H1 (cell line): ENCODE measurements around the gene ASGR1. TPM values are rescaled to one million over a fixed set of nuclear protein-coding genes. Genes with fewer than 3 reads are reported as not detected.
A peak's percentile ranks its signal among the peaks of the same experiment; 100 is the strongest.

Experiments used
- CTCF ChIA-PET: fragments of 300-600 bp; sonication (Branson Sonifier 250); formaldehyde crosslinking; loops from one replicate; lab custom pipeline; 2021; ENCODE audit not compliant: partially characterized antibody; lab: Charles Lee
- POLR2A ChIA-PET: fragments of 300-600 bp; sonication (Branson Sonifier 250); formaldehyde crosslinking; loops from one replicate; lab custom pipeline; 2021; ENCODE audit warnings: inconsistent platforms; ENCODE audit not compliant: partially characterized antibody; lab: Charles Lee
- DNase-seq, 2 experiments: peaks; one replicate each; pipeline versions ENCODE4 v3.0.0 to v3.0.0-alpha.2; 2010 to 2022; ENCODE audit warnings: low spot score in 2 of 2, low read depth in 1 of 2, mixed read lengths in 1 of 2
- FAIRE-seq: peaks from 2 replicates; lab custom pipeline; 2011; peaks lifted over from hg19 to GRCh38; lab: Jason Lieb, UNC
- H2AFZ ChIP-seq: 2 replicates; pipeline ENCODE4 v1.8.1; 2012; ENCODE audit warnings: low read length, inconsistent platforms
- H2AK5ac ChIP-seq: 2 replicates; pipeline ENCODE4 v1.6.1; 2013; ENCODE audit warnings: low read depth, low read length
- H2BK120ac ChIP-seq: replicated peaks from 2 replicates; pipeline ENCODE3; 2013; ENCODE audit warnings: low read depth, low read length, inconsistent platforms
- H2BK12ac ChIP-seq: 2 replicates; pipeline ENCODE4 v1.6.1; 2013; ENCODE audit warnings: low read depth, low read length
- H2BK15ac ChIP-seq: 2 replicates; pipeline ENCODE4 v1.6.1; 2013; ENCODE audit warnings: low read length
- H2BK20ac ChIP-seq: 2 replicates; pipeline ENCODE4 v1.6.1; 2013; ENCODE audit warnings: low read length
- H2BK5ac ChIP-seq: 2 replicates; pipeline ENCODE4 v1.6.1; 2013; ENCODE audit warnings: low read depth, low read length
- H3K14ac ChIP-seq: 2 replicates; pipeline ENCODE4 v1.6.1; 2013; ENCODE audit warnings: inconsistent platforms; ENCODE audit not compliant: insufficient read length
- H3K18ac ChIP-seq: 2 replicates; pipeline ENCODE4 v1.6.1; 2013; ENCODE audit warnings: low read length; ENCODE audit errors: extremely low read depth
- H3K23ac ChIP-seq: 2 replicates; pipeline ENCODE4 v1.6.1; 2013; ENCODE audit warnings: inconsistent platforms; ENCODE audit not compliant: insufficient read length
- H3K23me2 ChIP-seq: 2 replicates; pipeline ENCODE4 v1.6.1; 2013; ENCODE audit warnings: low read depth, low read length
- H3K27ac ChIP-seq: 2 replicates; pipeline ENCODE4 v1.6.1; 2011; ENCODE audit warnings: low read depth, low read length, inconsistent platforms
- H3K27me3 ChIP-seq, 4 experiments: replicated peaks in 1 of 4; 1 replicate in 1 of 4; 2 replicates in 3 of 4; pipeline versions ENCODE4 v1.6.1 to v1.8.1; 2011 to 2013; ENCODE audit warnings: low read length in 3 of 4, mild to moderate bottlenecking in 3 of 4, inconsistent platforms in 2 of 4, mixed read lengths in 2 of 4, moderate library complexity in 1 of 4; ENCODE audit not compliant: control insufficient read depth in 3 of 4, insufficient read depth in 3 of 4; ENCODE audit errors: extremely low read depth in 1 of 4
- H3K36me3 ChIP-seq, 4 experiments: 2 replicates each; pipeline versions ENCODE4 v1.6.1 to v1.8.1; 2011 to 2013; ENCODE audit warnings: mild to moderate bottlenecking in 4 of 4, low read length in 3 of 4, moderate library complexity in 2 of 4, control low read depth in 1 of 4, inconsistent platforms in 1 of 4; ENCODE audit not compliant: insufficient read depth in 4 of 4, control insufficient read depth in 2 of 4
- H3K4ac ChIP-seq: replicated peaks from 2 replicates; pipeline ENCODE3; 2013; ENCODE audit warnings: low read length, low read depth, mixed read lengths, inconsistent platforms; ENCODE audit not compliant: insufficient read length
- H3K4me1 ChIP-seq, 4 experiments: replicated peaks in 1 of 4; 1 replicate in 1 of 4; 2 replicates in 3 of 4; pipeline versions ENCODE4 v1.6.1 to v1.8.1; 2011 to 2013; ENCODE audit warnings: low read length in 3 of 4, inconsistent platforms in 2 of 4, mixed read lengths in 1 of 4; ENCODE audit not compliant: insufficient read depth in 4 of 4, control insufficient read depth in 3 of 4
- H3K4me2 ChIP-seq, 2 experiments: 2 replicates each; pipeline versions ENCODE4 v1.6.1 to v1.8.1; 2011 to 2013; ENCODE audit warnings: low read depth in 2 of 2, low read length in 2 of 2, control low read depth in 1 of 2, inconsistent platforms in 1 of 2, mild to moderate bottlenecking in 1 of 2; ENCODE audit not compliant: insufficient read depth in 1 of 2
- H3K4me3 ChIP-seq, 4 experiments: fragments of 200-600, 300-600 bp in 1 of 4; sonication (generic), shearing (Covaris generic), sonication (Bioruptor Twin) in 1 of 4; 2 replicates each; pipeline versions ENCODE4 v1.5.1 to v1.8.1; 2011 to 2016; ENCODE audit warnings: low read length in 4 of 4, low read depth in 3 of 4, control low read depth in 2 of 4, inconsistent platforms in 2 of 4, mild to moderate bottlenecking in 2 of 4, mixed read lengths in 1 of 4, moderate library complexity in 1 of 4; ENCODE audit not compliant: insufficient read depth in 2 of 4; ENCODE audit errors: extremely low read depth in 1 of 4
- H3K56ac ChIP-seq: replicated peaks from 2 replicates; pipeline ENCODE3; 2013; ENCODE audit warnings: low read depth, mild to moderate bottlenecking, mixed read lengths, low read length, inconsistent platforms; ENCODE audit not compliant: insufficient read length
- H3K79me1 ChIP-seq: 2 replicates; pipeline ENCODE4 v1.6.1; 2013; ENCODE audit warnings: low read depth, low read length, control low read depth
- H3K79me2 ChIP-seq, 2 experiments: 2 replicates each; pipeline versions ENCODE4 v1.6.1 to v1.8.1; 2012 to 2013; ENCODE audit warnings: low read length in 2 of 2, mild to moderate bottlenecking in 2 of 2, inconsistent platforms in 1 of 2; ENCODE audit not compliant: insufficient read depth in 2 of 2, control insufficient read depth in 1 of 2
- H3K9ac ChIP-seq, 4 experiments: replicated peaks in 1 of 4; 1 replicate in 1 of 4; 2 replicates in 3 of 4; pipeline versions ENCODE4 v1.6.1 to v1.8.1; 2011 to 2013; ENCODE audit warnings: low read depth in 3 of 4, low read length in 3 of 4, control low read depth in 2 of 4, mild to moderate bottlenecking in 2 of 4, moderate library complexity in 2 of 4, inconsistent platforms in 1 of 4; ENCODE audit errors: extremely low read depth in 1 of 4
- H3K9me3 ChIP-seq, 2 experiments: 2 replicates each; pipeline versions ENCODE4 v1.6.1 to v1.8.1; 2012 to 2013; ENCODE audit warnings: mild to moderate bottlenecking in 2 of 2, moderate library complexity in 2 of 2, control low read depth in 1 of 2, inconsistent platforms in 1 of 2, low read depth in 1 of 2, low read length in 1 of 2, mixed read lengths in 1 of 2; ENCODE audit not compliant: insufficient read depth in 2 of 2
- H4K20me1 ChIP-seq, 2 experiments: replicated peaks in 1 of 2; 2 replicates each; pipeline versions ENCODE3 to v1.8.1; 2011 to 2013; ENCODE audit warnings: inconsistent platforms in 2 of 2, low read length in 2 of 2, mild to moderate bottlenecking in 1 of 2; ENCODE audit not compliant: insufficient read depth in 2 of 2, control insufficient read depth in 1 of 2
- H4K5ac ChIP-seq: 2 replicates; pipeline ENCODE4 v1.6.1; 2013; ENCODE audit warnings: low read length, low read depth, mixed read lengths, inconsistent platforms; ENCODE audit not compliant: insufficient read length
- H4K8ac ChIP-seq: 2 replicates; pipeline ENCODE4 v1.8.0; 2013; ENCODE audit warnings: mild to moderate bottlenecking, moderate library complexity, low read length, inconsistent platforms; ENCODE audit not compliant: insufficient read depth; ENCODE audit errors: extremely low read depth
- H4K91ac ChIP-seq: replicated peaks from 2 replicates; pipeline ENCODE3; 2013; ENCODE audit warnings: low read length, mixed read lengths, inconsistent platforms; ENCODE audit not compliant: insufficient read length
- CREB1 ChIP-seq: IDR thresholded peaks from 2 replicates; pipeline ENCODE4 v1.6.1; 2012; ENCODE audit warnings: inconsistent platforms
- CTCF ChIP-seq, 3 experiments: IDR thresholded peaks; 1 replicate in 2 of 3; 2 replicates in 1 of 3; pipeline versions ENCODE4 v1.5.1 to v1.6.1; 2011; ENCODE audit warnings: low read length in 3 of 3, mild to moderate bottlenecking in 3 of 3, inconsistent platforms in 2 of 3, low read depth in 1 of 3, moderate library complexity in 1 of 3; ENCODE audit not compliant: insufficient read depth in 1 of 3; ENCODE audit errors: control extremely low read depth in 1 of 3
- POLR2A ChIP-seq, 2 experiments: IDR thresholded peaks; 1 replicate in 1 of 2; 2 replicates in 1 of 2; pipeline ENCODE4 v1.6.1; 2011; ENCODE audit warnings: low read depth in 2 of 2, low read length in 2 of 2, mild to moderate bottlenecking in 2 of 2; ENCODE audit errors: control extremely low read depth in 1 of 2
- POLR2AphosphoS5 ChIP-seq: IDR thresholded peaks from 2 replicates; pipeline ENCODE4 v1.6.1; 2011; ENCODE audit warnings: low read depth, low read length
- RAD21 ChIP-seq, 2 experiments: IDR thresholded peaks in 1 of 2; conservative IDR thresholded peaks in 1 of 2; 2 replicates each; pipeline ENCODE4 v1.6.1; 2011; ENCODE audit warnings: low read depth in 2 of 2, low read length in 2 of 2, improper control_type of control experiment in 1 of 2, inconsistent platforms in 1 of 2, mild to moderate bottlenecking in 1 of 2, moderate library complexity in 1 of 2
- SIN3A ChIP-seq, 2 experiments: IDR thresholded peaks in 1 of 2; conservative IDR thresholded peaks in 1 of 2; 2 replicates each; pipeline ENCODE4 v1.6.1; 2011 to 2012; ENCODE audit warnings: low read length in 2 of 2, improper control_type of control experiment in 1 of 2, low read depth in 1 of 2, mild to moderate bottlenecking in 1 of 2
- SIX5 ChIP-seq: IDR thresholded peaks from 2 replicates; pipeline ENCODE4 v1.6.1; 2011; ENCODE audit warnings: mild to moderate bottlenecking, low read depth, low read length
- TAF1 ChIP-seq: IDR thresholded peaks from 2 replicates; pipeline ENCODE4 v1.6.1; 2011; ENCODE audit warnings: mild to moderate bottlenecking, low read depth, low read length
- WGBS, 2 experiments: shearing (Covaris generic) in 1 of 2; methylation state at CpG; one replicate each; pipeline versions ENCODE4 v1.1.6 to v1.1.7; 2013 to 2015; ENCODE audit warnings: low lambda C conversion rate in 2 of 2, mixed read lengths in 2 of 2, inconsistent platforms in 1 of 2, low coverage in 1 of 2, missing lambda C conversion rate in 1 of 2; ENCODE audit not compliant: insufficient replicate concordance in 2 of 2, insufficient coverage in 1 of 2, insufficient read length in 1 of 2; ENCODE audit errors: extremely low coverage in 1 of 2, missing lambda C conversion rate in 1 of 2; 5-methylcytosine and 5-hydroxymethylcytosine counted together
- polyA plus RNA-seq, 7 experiments: library from polyadenylated mRNA; depleted of rRNA in 3 of 7; stranded (reverse) in 5 of 7; unstranded in 2 of 7; fragments of >200 nt in 5 of 7; fragments of 200-250 nt in 2 of 7; gene quantifications; 1 replicate in 5 of 7; 2 replicates in 1 of 7; 4 replicates in 1 of 7; pipeline versions ENCODE4 v1.2.1 to v1.2.3, GENCODE V29; 2011 to 2013; ENCODE audit warnings: missing spikeins in 2 of 7, mixed read lengths in 2 of 7
- total RNA-seq: library from RNA; stranded (reverse); fragmentation: NEBNext Ultra II Directional; extraction: Animal tissue kit (Norgen Biotek cat#: 25700); gene quantifications from 2 replicates; pipeline ENCODE4 v1.2.1, GENCODE V29; 2021
- TF ChIP-seq, protein P1 (sequence below): IDR thresholded peaks from 2 replicates; pipeline ENCODE4 v1.6.1; 2012; ENCODE audit warnings: inconsistent platforms

ASGR1 gene
- total and polyA plus RNA-seq, 2 of the 8 experiments (the other 6 are each of a cell fraction or from before 2014, with no cell fraction given) = 10.8 to 14.5 TPM

- Histone ChIP-seq H4K8ac (peak overlapping the region; percentile 38; the same call in 1 of the 2 replicates), H3K36me3 (no peaks in the 10 kb centered on the region), H2BK12ac (peak overlapping the region; percentile 40; the same call in 1 of the 2 replicates), H3K23ac (no peak overlapping the region), H3K9ac (peak overlapping the region in 3 of 4 experiments; percentile 39 to 60 (median 48); a peak in 4 of 7 replicates), H3K18ac (no peak overlapping the region), H2BK5ac (no peak overlapping the region), H3K14ac (no peak overlapping the region), H2BK20ac (no peak overlapping the region; the same call in 1 of the 2 replicates), H3K4me1 (peaks cover 8 to 32% (median 22%) of the 10 kb centered on the region in 4 experiments), H2AK5ac (no peak overlapping the region), H2AFZ (no peak overlapping the region), H3K23me2 (no peaks in the 10 kb centered on the region), H4K5ac (no peak overlapping the region), H3K4me2 (peak overlapping the region; percentile 8 to 58), H3K56ac (no peak overlapping the region), H3K4ac (no peak overlapping the region), H4K91ac (peak overlapping the region; percentile 29), H3K79me2 (no peaks in the 10 kb centered on the region), H3K4me3 (peak overlapping the region in 3 of 4 experiments; percentile 10 to 41 (median 19); a peak in 4 of 8 replicates), H3K9me3 (no peaks in the 10 kb centered on the region), H2BK120ac (no peak overlapping the region), H4K20me1 (no peaks in the 10 kb centered on the region), H3K27ac (peak overlapping the region; percentile 68; the same call in 1 of the 2 replicates), H3K27me3 (no peaks in the 10 kb centered on the region; a peak in 1 of 7 replicates), H3K79me1 (no peaks in the 10 kb centered on the region), H2BK15ac (no peak overlapping the region)
- 7% methylated on average over 19 of the region's 19 CpGs; no CpG with 5 or more reads in 1 of the 2 experiments for WGBS, 2 experiments
- FAIRE-seq (no peak), DNase-seq (no peak)
- peak in 1 of 2 experiments; percentile 13; a peak in 1 of 4 replicates for TF ChIP-seq RAD21 (IDR thresholded peaks at IDR 0.05 in 1 of 2, conservative IDR thresholded peaks at IDR 0.05 in 1 of 2; ENCODE audit: low read depth in 2 of 2, low read length in 2 of 2)
- 0 out of 2 replicates have a peak, but pooled peaks have one; percentile 18 for TF ChIP-seq TAF1
- TF ChIP-seq SIX5 = no peak
- TF ChIP-seq CREB1 = peak; percentile 72
- TF ChIP-seq POLR2AphosphoS5 = peak; percentile 57; the same call in 1 of the 2 replicates
- TF ChIP-seq, protein P1, sequence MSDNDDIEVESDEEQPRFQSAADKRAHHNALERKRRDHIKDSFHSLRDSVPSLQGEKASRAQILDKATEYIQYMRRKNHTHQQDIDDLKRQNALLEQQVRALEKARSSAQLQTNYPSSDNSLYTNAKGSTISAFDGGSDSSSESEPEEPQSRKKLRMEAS = 0 out of 2 replicates have a peak, but pooled peaks have one; percentile 6
- peak in 1 of 2 experiments; percentile 44; a peak in 1 of 3 replicates for TF ChIP-seq POLR2A (IDR thresholded peaks at IDR 0.05; ENCODE audit: control extremely low read depth in 1 of 2, low read depth in 2 of 2, low read length in 2 of 2)
- peak; percentile 33 to 57 (median 49); a peak in 3 of 4 replicates for TF ChIP-seq CTCF (IDR thresholded peaks at IDR 0.05; ENCODE audit: control extremely low read depth in 1 of 3, insufficient read depth in 1 of 3, low read depth in 1 of 3, low read length in 3 of 3)
- no peak for TF ChIP-seq SIN3A (conservative IDR thresholded peaks at IDR 0.05 in 1 of 2, IDR thresholded peaks at IDR 0.05 in 1 of 2; ENCODE audit: low read depth in 1 of 2, low read length in 2 of 2)
- ChIA-PET CTCF (interaction anchor here (0.6 to 17.7 kb wide), 22 partner anchors 8 to 173 kb away, joined by 3 to 434 read pairs (median 3); partner anchors contain the start of genes ALOX12, CLEC10A and SLC16A11), POLR2A (interaction anchor here (0.7 to 2.6 kb wide), 11 partner anchors 8 to 98 kb away, joined by 3 to 13 read pairs (median 4); partner anchors contain the start of genes ASGR2, SLC16A11 and SLC16A13)
These were observed 45.7 kb downstream of the ASGR1 start for GRCh38 chr17:7133424-7133823.
